H1 (cell line): ENCODE data around the gene PPOX.

Source experiments
- CHD2 ChIP-seq: IDR thresholded peaks from 2 replicates; pipeline ENCODE4 v1.6.1; 2012; ENCODE audit warnings: low read length, improper control_type of control experiment
- EZH2 ChIP-seq: fragments of 200-600 bp; sonication (generic); IDR thresholded peaks from 2 replicates; pipeline ENCODE4 v1.7.1; 2012; ENCODE audit warnings: low read depth, mild to moderate bottlenecking, moderate library complexity, low read length, inconsistent platforms; ENCODE audit not compliant: severe bottlenecking
- JUN ChIP-seq: IDR thresholded peaks from 2 replicates; pipeline ENCODE4 v1.6.1; 2011; ENCODE audit warnings: low read depth, mild to moderate bottlenecking, improper control_type of control experiment, low read length
- KDM1A ChIP-seq: fragments of 200-600, 300-600 bp; sonication (generic); IDR thresholded peaks from 2 replicates; pipeline ENCODE4 v1.7.1; 2016; ENCODE audit warnings: mild to moderate bottlenecking, low read length, borderline replicate concordance
- MAX ChIP-seq: IDR thresholded peaks from 2 replicates; pipeline ENCODE4 v1.6.1; 2012; ENCODE audit warnings: inconsistent platforms
- POLR2A ChIP-seq, 2 experiments: IDR thresholded peaks; 1 replicate in 1 of 2; 2 replicates in 1 of 2; pipeline ENCODE4 v1.6.1; 2011; ENCODE audit warnings: low read depth in 2 of 2, low read length in 2 of 2, mild to moderate bottlenecking in 2 of 2; ENCODE audit errors: control extremely low read depth in 1 of 2
- RNF2 ChIP-seq: fragments of 200-900, 300-1000 bp; sonication (generic); IDR thresholded peaks from 2 replicates; pipeline ENCODE4 v1.7.1; 2016; ENCODE audit warnings: borderline replicate concordance, low read depth, mild to moderate bottlenecking, antibody characterized with exemption, low read length; ENCODE audit not compliant: poor library complexity, severe bottlenecking; ENCODE audit errors: missing control alignments
- SUZ12 ChIP-seq: fragments of 200-600 bp; sonication (generic); IDR thresholded peaks from 2 replicates; pipeline ENCODE4 v1.6.1; 2012; ENCODE audit warnings: mild to moderate bottlenecking, inconsistent platforms, low read length, moderate library complexity, mixed read lengths
- TF ChIP-seq, protein P1 (sequence below), 3 experiments: IDR thresholded peaks; 1 replicate in 2 of 3; 2 replicates in 1 of 3; pipeline versions ENCODE4 v1.5.1 to v1.6.1; 2011; ENCODE audit warnings: low read length in 3 of 3, mild to moderate bottlenecking in 3 of 3, inconsistent platforms in 2 of 3, low read depth in 1 of 3, moderate library complexity in 1 of 3; ENCODE audit not compliant: insufficient read depth in 1 of 3; ENCODE audit errors: control extremely low read depth in 1 of 3

DNA sequence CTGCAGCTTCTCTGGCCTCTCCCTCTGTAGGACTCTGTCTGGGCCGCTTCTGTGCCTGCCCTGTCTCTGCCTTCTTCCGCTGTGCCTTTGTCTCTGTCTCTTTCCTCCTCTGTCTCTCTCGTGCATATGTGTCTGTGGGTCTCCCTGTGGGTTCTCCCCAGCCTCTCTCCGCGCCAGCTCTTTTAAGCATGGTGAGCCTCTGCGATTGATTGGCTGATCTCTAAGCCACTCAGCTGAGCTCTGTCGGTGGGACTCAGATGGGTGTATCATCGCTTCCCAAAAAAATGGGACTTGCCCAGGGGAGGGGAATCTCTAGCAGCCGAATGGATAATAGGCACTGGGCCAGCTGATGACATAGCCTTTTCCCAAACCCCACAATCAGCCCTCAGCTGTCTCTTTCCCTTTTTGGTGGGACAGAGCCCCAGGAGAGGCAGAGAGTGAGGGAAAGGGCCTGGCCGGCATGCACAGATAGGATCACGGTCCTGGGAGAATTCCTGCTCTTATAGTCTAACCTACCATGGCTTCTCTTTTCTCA, 32.7 kb downstream of the PPOX start, which contains the start of gene ADAMTS4:
- TF ChIP-seq POLR2A (IDR thresholded peaks at IDR 0.05; ENCODE audit: control extremely low read depth in 1 of 2, low read depth in 2 of 2, low read length in 2 of 2) (peak in 1 of 2 experiments; percentile 81; a peak in 2 of 3 replicates), RNF2 (no peak), CHD2 (no peak), KDM1A (no peak), MAX (no peak; the same call in 1 of the 2 replicates), JUN (no peak), EZH2 (no peak), SUZ12 (no peak)
- TF ChIP-seq, protein P1, sequence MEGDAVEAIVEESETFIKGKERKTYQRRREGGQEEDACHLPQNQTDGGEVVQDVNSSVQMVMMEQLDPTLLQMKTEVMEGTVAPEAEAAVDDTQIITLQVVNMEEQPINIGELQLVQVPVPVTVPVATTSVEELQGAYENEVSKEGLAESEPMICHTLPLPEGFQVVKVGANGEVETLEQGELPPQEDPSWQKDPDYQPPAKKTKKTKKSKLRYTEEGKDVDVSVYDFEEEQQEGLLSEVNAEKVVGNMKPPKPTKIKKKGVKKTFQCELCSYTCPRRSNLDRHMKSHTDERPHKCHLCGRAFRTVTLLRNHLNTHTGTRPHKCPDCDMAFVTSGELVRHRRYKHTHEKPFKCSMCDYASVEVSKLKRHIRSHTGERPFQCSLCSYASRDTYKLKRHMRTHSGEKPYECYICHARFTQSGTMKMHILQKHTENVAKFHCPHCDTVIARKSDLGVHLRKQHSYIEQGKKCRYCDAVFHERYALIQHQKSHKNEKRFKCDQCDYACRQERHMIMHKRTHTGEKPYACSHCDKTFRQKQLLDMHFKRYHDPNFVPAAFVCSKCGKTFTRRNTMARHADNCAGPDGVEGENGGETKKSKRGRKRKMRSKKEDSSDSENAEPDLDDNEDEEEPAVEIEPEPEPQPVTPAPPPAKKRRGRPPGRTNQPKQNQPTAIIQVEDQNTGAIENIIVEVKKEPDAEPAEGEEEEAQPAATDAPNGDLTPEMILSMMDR (IDR thresholded peaks at IDR 0.05; ENCODE audit: control extremely low read depth in 1 of 3, insufficient read depth in 1 of 3, low read depth in 1 of 3, low read length in 3 of 3), result no peak
